Islet precursor cell (in vitro differentiated cells): ENCODE results near the gene SPEF2.

Experiments
- DNase-seq: peaks from one replicate; pipeline ENCODE4 v3.0.0-alpha.2; 2018

The SPEF2 gene

GRCh38 chr5:35859101-35859661 is 241.5 kb downstream of the SPEF2 start:
- no peak for DNase-seq

- DNase-seq = no peak
Observed at GRCh38 chr5:35860686-35861085, 243.0 kb downstream of the SPEF2 start.

GRCh38 chr5:35861718-35862117 is 244.1 kb downstream of the SPEF2 start:
- no peak for DNase-seq

- no peak for DNase-seq
Observed at GRCh38 chr5:35862126-35862525, 244.5 kb downstream of the SPEF2 start.

GRCh38 chr5:35863159-35863558 is 245.5 kb downstream of the SPEF2 start:
- no peak for DNase-seq
